Raji (cell line): ENCODE results near the gene OR4N2.
"Not testable (repeated sequence)": the region's sequence is repeated elsewhere in the genome, so short reads cannot be mapped to it uniquely, and the experiment has no call there.

Experiments
- POLR2A ChIP-seq: IDR thresholded peaks from 2 replicates; pipeline ENCODE4 v1.6.1; 2011; ENCODE audit warnings: low read depth, low read length, control low read depth; ENCODE audit not compliant: insufficient read depth

Gene OR4N2

GRCh38 chr14:19803470-19803869 lies at the start of gene OR4N2:
OR4N2 (plus strand) TSS chr14:19803770; CDS start chr14:19827449, 23,679 bp downstream.
- TF ChIP-seq POLR2A, result not testable (repeated sequence)

GRCh38 chr14:19754172-19754571 lies 49.4 kb upstream of the OR4N2 start:
- TF ChIP-seq POLR2A, result no peak

GRCh38 chr14:19771895-19772430 lies 31.6 kb upstream of the OR4N2 start:
- TF ChIP-seq POLR2A, result no peak

DNA sequence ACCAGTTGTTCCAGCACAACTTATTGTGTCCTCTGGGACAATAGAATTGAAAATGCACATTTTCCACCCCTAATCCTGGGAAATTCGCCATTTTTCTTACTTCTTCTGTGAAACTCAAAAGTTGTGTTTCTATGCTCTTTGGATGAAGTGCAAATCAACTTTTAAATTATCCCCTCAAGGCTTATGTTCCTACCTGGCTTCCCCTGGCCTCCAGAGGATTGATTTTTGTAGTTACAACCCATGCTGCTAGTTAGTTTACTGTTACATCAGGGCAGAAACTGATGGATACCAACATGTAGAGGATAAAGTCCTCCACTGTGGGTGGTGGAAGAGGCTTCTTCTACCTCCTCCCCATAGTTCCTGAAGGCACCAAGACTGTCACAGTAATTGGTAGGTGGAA lies 30.4 kb upstream of the OR4N2 start, which contains the start of gene OR4M1:
Gene OR4M1 (plus strand): TSS at position 301 of the 400 bp plus-strand sequence. CDS start 6,819 bp downstream, outside the sequence.
- not testable (repeated sequence) for TF ChIP-seq POLR2A

DNA sequence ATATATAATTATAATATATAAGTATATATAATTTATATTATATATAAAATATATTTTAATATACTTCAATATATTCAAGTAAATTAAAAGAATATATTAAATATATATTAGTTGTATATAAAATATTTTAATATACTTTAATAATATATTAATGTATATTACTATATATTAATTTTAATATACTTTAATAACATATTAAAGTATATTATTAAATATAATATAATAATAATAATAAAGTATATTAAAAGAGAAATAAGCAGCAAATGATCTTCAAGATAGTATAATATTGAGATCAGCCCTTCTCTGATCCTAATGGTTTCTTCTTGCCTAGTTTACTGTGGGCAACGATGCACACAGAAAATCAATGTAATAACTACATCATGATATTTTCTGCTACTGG lies 28.0 kb upstream of the OR4N2 start:
- TF ChIP-seq POLR2A, result no peak

- TF ChIP-seq POLR2A, result no peak
Observed at GRCh38 chr14:19799880-19800279, 3.7 kb upstream of the OR4N2 start.

GRCh38 chr14:19800282-19801117 lies 3.1 kb upstream of the OR4N2 start:
- no peak for TF ChIP-seq POLR2A

GRCh38 chr14:19801118-19801464 lies 2.5 kb upstream of the OR4N2 start:
- TF ChIP-seq POLR2A, result no peak

- no peak for TF ChIP-seq POLR2A
Observed at GRCh38 chr14:19823178-19823577, 19.6 kb downstream of the OR4N2 start.

- TF ChIP-seq POLR2A, result no peak
Observed at GRCh38 chr14:19823765-19824164, 20.2 kb downstream of the OR4N2 start.

- no peak for TF ChIP-seq POLR2A
Observed at GRCh38 chr14:19828314-19828713, 24.7 kb downstream of the OR4N2 start.

- no peak for TF ChIP-seq POLR2A
Observed at GRCh38 chr14:19838433-19838832, 34.9 kb downstream of the OR4N2 start.

GRCh38 chr14:19851365-19851764 lies 47.8 kb downstream of the OR4N2 start:
- TF ChIP-seq POLR2A, result no peak

- TF ChIP-seq POLR2A, result no peak
Observed at GRCh38 chr14:19873178-19873577, 69.6 kb downstream of the OR4N2 start.

DNA sequence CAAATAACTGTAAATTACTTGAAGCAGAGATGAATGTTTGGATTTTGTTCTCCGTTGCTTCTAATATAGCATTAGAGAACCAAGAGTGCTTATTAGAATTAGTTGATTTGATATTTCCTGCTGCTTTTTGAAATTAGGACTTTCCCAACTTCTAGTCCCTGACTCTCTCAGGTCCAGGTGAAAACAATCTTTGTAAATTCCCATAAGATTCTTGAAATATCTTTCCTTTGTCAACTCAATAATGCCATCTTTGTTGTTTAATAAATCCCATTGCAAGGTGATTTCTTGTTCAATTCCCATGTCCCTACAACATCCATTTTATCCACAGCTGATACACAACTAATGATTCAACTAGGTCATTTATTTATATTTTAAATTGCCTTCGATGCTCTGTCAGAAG lies 71.3 kb downstream of the OR4N2 start, which contains the start of gene OR4K2:
Gene OR4K2 (plus strand): TSS at position 301 of the 400 bp plus-strand sequence. CDS start 1,126 bp downstream, outside the sequence.
- no peak for TF ChIP-seq POLR2A

DNA sequence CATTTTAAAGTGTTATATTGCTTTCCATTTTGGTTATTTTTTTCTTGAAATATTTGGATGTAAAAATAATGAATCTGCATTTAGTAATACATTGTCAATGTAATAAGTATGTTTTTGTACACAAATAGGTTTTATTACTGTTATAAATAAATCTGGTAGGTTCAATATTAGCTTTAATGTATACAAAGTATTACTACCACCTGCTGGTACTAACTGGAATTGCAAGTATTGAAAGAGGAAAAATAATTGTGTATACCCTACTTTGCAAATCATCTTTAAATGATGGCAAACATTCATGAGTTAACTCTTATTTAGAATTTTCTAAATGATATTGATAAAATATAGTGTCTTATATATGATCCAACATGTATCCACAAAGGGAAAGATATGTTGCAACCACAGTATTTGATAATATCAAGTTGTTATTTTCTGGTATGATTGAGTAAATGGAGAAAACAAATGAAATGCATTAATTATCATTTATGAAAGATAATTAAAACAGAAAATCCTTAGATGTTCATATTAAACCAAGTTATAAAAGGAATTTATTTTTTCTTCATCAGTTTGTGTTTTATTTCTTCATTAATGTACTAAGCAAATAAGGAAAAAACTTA lies 74.6 kb downstream of the OR4N2 start:
- no peak for TF ChIP-seq POLR2A
